ENCODE results near the gene SETBP1.

DNA sequence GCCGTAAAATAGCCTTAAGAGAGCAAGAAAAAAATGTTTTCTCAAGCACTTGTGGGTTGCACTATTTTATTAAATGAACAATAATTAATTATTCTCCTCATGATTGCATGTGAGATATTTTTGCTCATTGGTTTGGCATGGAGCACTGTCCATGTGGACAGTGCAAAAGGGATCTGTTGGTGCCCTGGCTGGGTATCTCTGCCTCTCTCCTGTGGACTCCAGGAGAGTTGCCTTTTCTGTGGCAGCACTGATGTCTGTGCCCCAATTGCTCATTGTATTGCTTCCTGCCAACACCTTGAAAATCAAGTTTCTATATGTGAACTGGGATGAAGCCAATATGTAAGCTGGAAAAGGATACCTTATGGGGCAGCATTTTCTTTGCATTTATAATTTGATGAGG, 131.7 kb downstream of the SETBP1 start:
- TF ChIP-seq CSDC2 (CRISPR knock-in tag; IDR thresholded peaks at IDR 0.05): no peak
- TF ChIP-seq, protein P1, sequence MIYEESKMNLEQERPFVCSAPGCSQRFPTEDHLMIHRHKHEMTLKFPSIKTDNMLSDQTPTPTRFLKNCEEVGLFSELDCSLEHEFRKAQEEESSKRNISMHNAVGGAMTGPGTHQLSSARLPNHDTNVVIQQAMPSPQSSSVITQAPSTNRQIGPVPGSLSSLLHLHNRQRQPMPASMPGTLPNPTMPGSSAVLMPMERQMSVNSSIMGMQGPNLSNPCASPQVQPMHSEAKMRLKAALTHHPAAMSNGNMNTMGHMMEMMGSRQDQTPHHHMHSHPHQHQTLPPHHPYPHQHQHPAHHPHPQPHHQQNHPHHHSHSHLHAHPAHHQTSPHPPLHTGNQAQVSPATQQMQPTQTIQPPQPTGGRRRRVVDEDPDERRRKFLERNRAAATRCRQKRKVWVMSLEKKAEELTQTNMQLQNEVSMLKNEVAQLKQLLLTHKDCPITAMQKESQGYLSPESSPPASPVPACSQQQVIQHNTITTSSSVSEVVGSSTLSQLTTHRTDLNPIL (CRISPR knock-in tag; IDR thresholded peaks at IDR 0.05; ENCODE audit: low read depth): no peak
- no peak for TF ChIP-seq ZNF8 (CRISPR knock-in tag; IDR thresholded peaks at IDR 0.05)
- TF ChIP-seq PPARA (CRISPR knock-in tag; IDR thresholded peaks at IDR 0.05; ENCODE audit: borderline replicate concordance): no peak
- no peak for TF ChIP-seq ZFP30 (CRISPR knock-in tag; IDR thresholded peaks at IDR 0.05)
- no peak for TF ChIP-seq ARNTL (CRISPR knock-in tag; IDR thresholded peaks at IDR 0.05; ENCODE audit: borderline replicate concordance, low read depth)

Data from SK-N-SH treated with all-trans-retinoic acid at 6 μM for 48 hours (cell line).